GM21447 (cell line): ENCODE results near the gene PHACTR3.

Experiments
- ATAC-seq: cut with Tn5 transposase; IDR thresholded peaks from one replicate; pipeline ENCODE4 v1.9.1; 2021; ENCODE audit not compliant: unreplicated experiment

The PHACTR3 gene

DNA sequence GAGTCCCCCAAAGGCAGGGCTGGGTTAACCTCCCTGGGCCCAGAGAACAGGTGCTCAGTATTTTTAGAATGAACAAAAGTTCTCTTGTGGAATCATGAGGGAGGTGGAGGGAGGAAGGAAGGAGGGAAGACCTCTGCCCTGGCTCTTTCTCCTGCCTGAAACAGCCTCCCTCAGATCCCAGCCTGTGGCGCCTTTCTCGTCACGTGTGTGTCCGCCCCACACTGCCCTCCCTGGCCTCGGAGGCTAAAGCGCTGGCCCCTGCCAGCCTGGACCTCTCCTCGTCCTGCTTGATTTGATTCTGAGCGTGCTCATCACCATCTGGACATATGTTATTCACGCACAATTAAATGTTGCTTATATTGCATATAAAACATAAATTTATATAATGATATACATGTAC is 40.9 kb downstream of the PHACTR3 start:
- no peak for ATAC-seq

DNA sequence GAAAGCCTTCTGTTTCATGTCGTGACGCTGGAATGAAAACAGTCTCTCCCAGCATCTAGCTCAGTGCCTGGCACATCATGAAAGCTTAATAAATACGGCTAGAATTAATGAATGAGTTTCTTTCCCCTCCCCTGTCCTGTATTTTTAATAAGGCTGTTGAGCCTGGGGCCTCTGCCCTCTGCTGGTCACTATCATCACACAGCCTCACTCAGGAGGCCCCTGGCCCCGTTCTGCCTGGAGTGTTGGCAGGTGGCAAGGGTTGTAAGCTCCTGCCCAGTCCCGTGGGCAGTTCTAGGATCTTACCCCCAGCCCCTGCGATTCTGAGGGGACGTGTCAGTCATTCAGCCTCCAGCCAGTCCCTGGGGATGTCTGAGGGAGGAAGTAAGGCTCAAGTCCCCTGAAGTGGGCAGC is 41.4 kb downstream of the PHACTR3 start:
- ATAC-seq: no peak

DNA sequence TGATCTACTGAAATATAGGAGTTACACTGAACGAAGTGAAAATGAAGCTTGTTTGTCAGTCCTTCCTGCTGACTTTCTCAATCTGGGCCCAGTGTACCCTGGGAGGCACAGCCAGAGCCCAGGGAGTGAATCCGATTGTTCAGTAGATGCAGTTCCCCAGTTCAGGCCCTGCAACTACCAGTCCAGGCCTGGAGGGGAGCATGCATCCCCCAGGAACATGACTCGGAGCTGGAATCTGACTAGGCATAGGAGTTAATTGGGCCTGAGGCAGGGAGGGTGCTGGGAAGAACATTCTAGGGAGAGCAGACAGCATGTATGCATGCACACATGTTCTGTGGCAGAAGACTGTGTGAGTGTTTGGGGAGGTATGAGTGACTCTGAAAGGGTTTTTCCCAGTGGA is 42.1 kb downstream of the PHACTR3 start:
- no peak for ATAC-seq

DNA sequence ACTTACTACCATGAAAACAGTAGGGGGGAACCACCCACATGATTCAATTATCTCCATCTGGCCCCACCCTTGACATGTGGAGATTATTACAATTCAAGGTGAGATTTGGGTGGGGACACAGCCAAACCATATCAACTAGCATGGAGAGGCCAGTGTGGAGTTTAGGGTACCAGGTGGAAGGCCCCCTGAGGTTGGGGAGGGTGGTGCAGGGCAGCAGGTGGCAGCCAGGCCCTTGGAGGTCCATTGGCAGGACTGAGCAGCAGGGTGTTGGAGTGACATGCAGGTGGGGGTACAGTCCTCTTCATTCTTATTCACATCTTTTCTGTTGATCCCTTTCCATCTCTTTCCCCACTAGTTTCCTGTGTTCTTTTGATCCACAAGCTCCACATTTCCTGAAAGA is 42.9 kb downstream of the PHACTR3 start:
- no peak for ATAC-seq

GRCh38 chr20:59648466-59649070 is 44.2 kb downstream of the PHACTR3 start:
- no peak for ATAC-seq

DNA sequence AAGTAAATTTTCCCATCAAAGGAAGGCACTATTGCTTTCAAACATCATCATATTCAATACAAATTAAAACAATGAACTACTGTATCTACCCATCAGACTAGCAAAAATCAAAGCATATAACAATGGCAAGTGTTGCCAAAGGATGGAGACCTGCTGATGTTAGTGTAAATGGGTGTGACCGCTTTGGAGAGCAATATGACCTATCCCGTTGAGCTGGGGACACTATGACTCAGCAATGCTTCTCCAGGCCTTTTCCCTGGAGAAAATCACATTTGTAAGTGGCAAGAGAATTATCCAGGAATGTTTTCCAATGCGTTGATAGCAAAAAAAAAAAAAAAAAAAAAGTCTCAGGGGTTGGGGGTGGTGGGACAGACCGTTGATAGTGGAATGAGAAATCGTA is 46.1 kb downstream of the PHACTR3 start:
- no peak for ATAC-seq

DNA sequence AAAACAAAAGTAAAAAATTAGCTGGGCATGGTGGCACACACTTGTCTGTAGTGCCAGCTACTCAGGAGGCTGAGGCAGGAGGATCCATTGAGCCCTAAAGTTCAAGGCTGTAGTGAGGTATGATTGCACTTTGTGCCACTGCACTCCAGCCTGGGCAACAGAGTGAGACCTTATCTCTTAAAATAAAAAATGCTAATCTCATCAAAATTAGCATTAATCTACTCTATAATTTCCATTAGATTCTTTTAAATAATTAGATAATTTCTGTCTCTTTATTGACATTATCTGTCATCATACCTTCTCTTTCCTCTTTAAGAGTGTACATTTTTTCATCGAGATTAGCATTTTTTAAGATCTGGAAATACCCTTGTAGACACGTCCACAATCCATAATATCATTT is 48.0 kb downstream of the PHACTR3 start:
- ATAC-seq: no peak

DNA sequence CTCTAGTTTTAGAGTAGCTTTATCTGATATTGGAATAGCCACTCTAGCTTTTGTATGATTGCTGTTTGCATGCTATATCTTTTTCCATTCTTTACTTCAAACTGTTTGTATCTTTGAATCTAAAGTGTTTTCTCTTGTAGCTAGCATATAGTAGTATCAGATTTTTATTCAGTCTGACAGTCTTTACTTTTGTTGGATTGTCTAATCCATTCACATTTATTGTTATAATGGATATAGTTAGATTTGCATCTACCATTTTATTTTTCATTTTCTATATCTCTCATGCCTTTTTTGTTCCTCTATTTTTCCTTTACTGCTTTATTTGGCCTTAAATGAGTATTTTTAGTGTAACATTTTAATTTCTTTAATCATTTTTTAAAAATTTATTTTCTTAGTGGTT is 52.1 kb downstream of the PHACTR3 start:
- no peak for ATAC-seq

GRCh38 chr20:59657459-59658046 is 53.2 kb downstream of the PHACTR3 start:
- no peak for ATAC-seq

DNA sequence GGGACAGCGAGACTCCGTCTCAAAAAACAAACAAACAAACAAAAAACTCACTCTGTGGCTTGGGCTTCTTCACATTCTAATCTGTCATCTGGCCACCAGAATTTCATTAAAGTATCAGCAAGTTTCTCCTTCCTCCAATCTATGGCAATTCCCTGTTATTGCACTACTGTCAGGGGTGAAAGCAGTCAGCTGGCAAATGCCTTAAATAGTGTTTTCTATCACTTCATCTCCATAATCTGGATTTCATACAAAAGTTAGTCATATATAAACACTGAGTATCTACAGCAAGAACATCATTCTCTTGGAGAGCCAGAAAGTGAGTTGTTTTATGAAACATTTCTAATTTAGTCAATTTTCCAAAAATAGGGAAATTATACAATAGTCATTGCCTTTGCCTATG is 56.1 kb downstream of the PHACTR3 start:
- ATAC-seq: no peak

GRCh38 chr20:59661153-59661552 is 56.8 kb downstream of the PHACTR3 start:
- ATAC-seq: no peak

DNA sequence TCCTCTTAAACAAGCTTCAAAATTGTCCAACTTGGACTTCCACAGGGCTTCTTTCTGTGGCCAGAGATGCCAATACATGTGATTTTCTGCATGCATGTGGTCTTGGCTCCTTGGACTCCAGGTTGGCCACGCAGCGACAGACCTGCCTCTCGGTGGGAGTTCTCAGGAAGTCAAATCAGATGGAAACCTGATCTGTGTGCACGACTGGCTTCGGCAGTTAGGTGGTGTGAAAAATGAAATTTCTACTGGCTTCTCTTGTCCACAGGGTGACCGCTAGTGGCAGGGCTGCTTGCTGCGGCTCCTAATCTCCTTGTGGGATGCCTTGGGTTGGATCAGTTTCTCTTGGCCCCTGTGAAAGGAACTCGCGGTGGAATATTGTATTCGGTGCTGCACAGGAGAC is 57.3 kb downstream of the PHACTR3 start:
- ATAC-seq: no peak

GRCh38 chr20:59662161-59662560 is 57.8 kb downstream of the PHACTR3 start:
- no peak for ATAC-seq

GRCh38 chr20:59662856-59663512 is 58.6 kb downstream of the PHACTR3 start:
- ATAC-seq: no peak

- ATAC-seq: no peak
Measured at GRCh38 chr20:59663513-59664060, 59.2 kb downstream of the PHACTR3 start.

- ATAC-seq: no peak
Measured at GRCh38 chr20:59664421-59664941, 60.1 kb downstream of the PHACTR3 start.

DNA sequence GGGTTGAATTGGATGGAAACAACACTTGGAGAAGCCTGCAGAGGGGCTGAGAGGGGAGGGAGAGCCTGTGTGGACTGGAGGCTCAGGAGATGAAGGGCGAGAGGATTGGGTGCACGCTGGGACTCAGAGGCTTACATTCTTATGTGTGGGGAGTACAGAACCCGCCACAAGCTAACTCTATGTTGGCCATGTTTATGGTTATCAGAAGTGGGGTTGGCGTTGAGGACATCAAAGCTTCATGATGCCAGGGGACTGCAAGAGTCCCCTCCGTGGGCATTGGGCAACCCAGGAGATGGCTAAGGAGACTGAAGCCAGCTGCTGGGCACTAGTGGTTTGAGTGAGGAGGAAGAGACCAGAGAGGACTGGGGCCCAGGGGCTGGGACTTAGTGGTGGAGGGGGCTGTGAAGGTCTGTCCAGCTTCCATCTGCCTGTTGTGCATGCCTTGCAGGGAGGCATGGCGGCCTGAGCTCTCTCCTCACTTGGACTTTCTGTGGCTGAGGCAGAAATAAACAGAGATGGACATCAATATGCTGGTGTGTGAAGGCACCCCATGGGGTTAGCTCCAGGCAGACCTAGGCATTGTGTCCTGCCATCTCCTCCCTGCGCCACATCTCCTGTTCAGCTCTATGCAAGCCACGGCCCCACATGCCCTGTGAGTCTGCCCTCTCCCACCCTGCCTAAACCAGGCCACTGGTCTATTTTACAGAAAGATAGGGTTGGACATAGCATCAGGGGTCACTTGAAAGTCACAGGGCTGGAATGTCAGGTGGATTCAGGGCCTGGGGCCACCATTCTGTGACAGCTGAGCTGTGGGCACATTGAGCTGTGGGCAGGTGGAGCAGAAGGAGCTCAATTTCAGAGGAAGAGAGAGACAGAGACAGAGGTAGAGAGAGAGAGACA is 61.6 kb downstream of the PHACTR3 start:
- ATAC-seq: no peak

- ATAC-seq: no peak
Measured at GRCh38 chr20:59666586-59666985, 62.2 kb downstream of the PHACTR3 start.

GRCh38 chr20:59667131-59667530 is 62.8 kb downstream of the PHACTR3 start:
- no peak for ATAC-seq

- no peak for ATAC-seq
Measured at GRCh38 chr20:59667981-59668515, 63.7 kb downstream of the PHACTR3 start.
